DND-41 (cell line): ENCODE results near the gene MYPN.

Experiments used
- CTCF ChIP-seq: IDR thresholded peaks from 2 replicates; pipeline ENCODE4 v1.5.1; 2012; ENCODE audit warnings: borderline replicate concordance, low read length, moderate library complexity, mild to moderate bottlenecking; ENCODE audit not compliant: poor library complexity, severe bottlenecking; ENCODE audit errors: extremely low read depth
- EZH2 ChIP-seq: IDR thresholded peaks from 3 replicates; pipeline ENCODE4 v1.6.1; 2012; ENCODE audit warnings: borderline replicate concordance, low read depth, mild to moderate bottlenecking, moderate library complexity, low read length, inconsistent platforms; ENCODE audit not compliant: severe bottlenecking

GRCh38 chr10:68238371-68238770, 129.1 kb downstream of the MYPN start:
- TF ChIP-seq CTCF (no peak), EZH2 (no peak)
